GM12878 (cell line): ENCODE measurements around the gene NAE1. TPM values are rescaled to one million over a fixed set of nuclear protein-coding genes. Genes with fewer than 3 reads are reported as not detected.
A peak's percentile ranks its signal among the peaks of the same experiment; 100 is the strongest.

ENCODE experiments used
- BHLHE40 ChIP-seq, 2 experiments: fragments of 450-650 bp in 1 of 2; IDR thresholded peaks; 2 replicates each; pipeline ENCODE4 v1.6.1; 2011 to 2017; ENCODE audit warnings: low read depth in 2 of 2, borderline replicate concordance in 1 of 2, improper control_type of control experiment in 1 of 2, low read length in 1 of 2, mild to moderate bottlenecking in 1 of 2
- DPF2 ChIP-seq: fragments of 450-650 bp; IDR thresholded peaks from 2 replicates; pipeline ENCODE4 v1.6.1; 2017; ENCODE audit warnings: mild to moderate bottlenecking
- IKZF1 ChIP-seq: fragments of 450-650 bp; conservative IDR thresholded peaks from 2 replicates; pipeline ENCODE4 v1.6.1; 2017; ENCODE audit warnings: antibody characterized with exemption, mild to moderate bottlenecking
- IRF3 ChIP-seq: fragments of 450-650 bp; IDR thresholded peaks from 2 replicates; pipeline ENCODE4 v1.6.1; 2014; ENCODE audit warnings: mild to moderate bottlenecking
- MTA2 ChIP-seq: fragments of 450-650 bp; IDR thresholded peaks from 2 replicates; pipeline ENCODE4 v1.6.1; 2016; ENCODE audit warnings: low read depth, mild to moderate bottlenecking, moderate library complexity
- NFIC ChIP-seq: IDR thresholded peaks from 2 replicates; pipeline ENCODE4 v1.6.1; 2012; ENCODE audit warnings: low read depth, mild to moderate bottlenecking, inconsistent platforms, low read length, moderate library complexity
- NR2C1 ChIP-seq: fragments of 450-650 bp; IDR thresholded peaks from 2 replicates; pipeline ENCODE4 v1.6.1; 2017; ENCODE audit warnings: antibody characterized with exemption, mild to moderate bottlenecking, moderate library complexity
- NR2F1 ChIP-seq: fragments of 450-650 bp; conservative IDR thresholded peaks from 2 replicates; pipeline ENCODE4 v1.6.1; 2017; ENCODE audit warnings: mild to moderate bottlenecking
- PAX8 ChIP-seq: fragments of 450-650 bp; IDR thresholded peaks from 2 replicates; pipeline ENCODE4 v1.6.1; 2017; ENCODE audit warnings: mild to moderate bottlenecking, moderate library complexity
- RB1 ChIP-seq: fragments of 450-650 bp; formaldehyde crosslinking; IDR thresholded peaks from 2 replicates; pipeline ENCODE4 v1.6.1; 2017; ENCODE audit warnings: mild to moderate bottlenecking, borderline replicate concordance
- RELA ChIP-seq: fragments of 450-650 bp; IDR thresholded peaks from 2 replicates; pipeline ENCODE4 v1.8.0; 2014; ENCODE audit warnings: borderline replicate concordance; ENCODE audit not compliant: partially characterized antibody
- REST ChIP-seq: IDR thresholded peaks from 2 replicates; pipeline ENCODE4 v1.6.1; 2012; ENCODE audit warnings: mild to moderate bottlenecking, low read depth, low read length
- RUNX3 ChIP-seq: IDR thresholded peaks from 2 replicates; pipeline ENCODE4 v1.6.1; 2012; ENCODE audit warnings: low read length, inconsistent platforms
- SPI1 ChIP-seq: IDR thresholded peaks from 2 replicates; pipeline ENCODE4 v1.6.1; 2011; ENCODE audit warnings: low read depth, mild to moderate bottlenecking, low read length, moderate library complexity, borderline replicate concordance; ENCODE audit not compliant: insufficient read depth
- SREBF1 ChIP-seq: IDR thresholded peaks from 2 replicates; pipeline ENCODE4 v1.6.1; 2012; ENCODE audit warnings: mild to moderate bottlenecking, low read length
- SRF ChIP-seq, 2 experiments: IDR thresholded peaks; 2 replicates each; pipeline ENCODE4 v1.6.1; 2011; ENCODE audit warnings: low read depth in 2 of 2, low read length in 2 of 2, mild to moderate bottlenecking in 1 of 2, moderate library complexity in 1 of 2
- YBX1 ChIP-seq: fragments of 450-650 bp; IDR thresholded peaks from 2 replicates; pipeline ENCODE4 v1.6.1; 2016; ENCODE audit warnings: antibody characterized with exemption
- ZNF274 ChIP-seq: IDR thresholded peaks from one replicate; pipeline ENCODE4 v1.8.0; 2011; ENCODE audit not compliant: insufficient read length, insufficient read depth
- ZNF592 ChIP-seq: fragments of 450-650 bp; IDR thresholded peaks from 2 replicates; pipeline ENCODE4 v1.6.1; 2017; ENCODE audit warnings: mild to moderate bottlenecking, moderate library complexity
- polyA plus RNA-seq, 11 experiments: library from polyadenylated mRNA; depleted of rRNA in 4 of 11; unstranded in 6 of 11; stranded (reverse) in 5 of 11; fragments of >200 nt; fragmentation: Nextera tagmentation in 4 of 11; fragmentation: Illumina TruSeq in 1 of 11; extraction: Ambion mirVana in 4 of 11; extraction: Trizol in 1 of 11; gene quantifications; 1 replicate in 1 of 11; 2 replicates in 10 of 11; pipeline versions ENCODE4 v1.2.1 to v1.2.3, GENCODE V29; 2011 to 2016; ENCODE audit warnings: inconsistent platforms in 2 of 11, missing spikeins in 2 of 11, low read depth in 1 of 11
- total RNA-seq, 4 experiments: library from RNA; depleted of rRNA in 3 of 4; stranded (reverse); fragments of >200 nt in 3 of 4; fragmentation: Illumina TruSeq in 1 of 4; extraction: Trizol in 1 of 4; gene quantifications; 2 replicates each; pipeline versions ENCODE4 v1.2.1 to v1.2.3, GENCODE V29; 2013 to 2021

The NAE1 gene
- total and polyA plus RNA-seq, 10 of the 15 experiments (the other 5 are each of a cell fraction or from before 2014, with no cell fraction given), result 58.7 to 106 (median 78.7) TPM

- no peak for TF ChIP-seq REST
- no peak for TF ChIP-seq ZNF274
- no peak for TF ChIP-seq YBX1
- TF ChIP-seq NR2F1, result peak; percentile 93
- peak; percentile 46; the same call in 1 of the 2 replicates for TF ChIP-seq NFIC
- TF ChIP-seq MTA2, result no peak; the same call in 1 of the 2 replicates
- TF ChIP-seq RUNX3, result peak; percentile 78
- no peak for TF ChIP-seq IRF3
- peak; percentile 68 to 86 for TF ChIP-seq SRF (IDR thresholded peaks at IDR 0.05; ENCODE audit: low read depth in 2 of 2, low read length in 2 of 2)
- no peak for TF ChIP-seq ZNF592
- TF ChIP-seq DPF2, result 0 out of 2 replicates have a peak, but pooled peaks have one; percentile 46
- TF ChIP-seq RB1, result no peak
- no peak for TF ChIP-seq RELA
- no peak for TF ChIP-seq SREBF1
- TF ChIP-seq NR2C1, result peak; percentile 31; the same call in 1 of the 2 replicates
- TF ChIP-seq PAX8, result no peak
- peak; percentile 82 for TF ChIP-seq IKZF1
- peak in 1 of 2 experiments; percentile 17; a peak in 1 of 4 replicates for TF ChIP-seq BHLHE40 (IDR thresholded peaks at IDR 0.05; ENCODE audit: borderline replicate concordance in 1 of 2, low read depth in 2 of 2, low read length in 1 of 2)
- no peak for TF ChIP-seq SPI1
Observed at GRCh38 chr16:66878067-66878466, 47.3 kb upstream of the NAE1 start (continued).
